ENCODE measurements around the gene ZNF678.
"Not testable (repeated sequence)": the region's sequence is repeated elsewhere in the genome, so short reads cannot be mapped to it uniquely, and the experiment has no call there.

ZNF678 gene

DNA sequence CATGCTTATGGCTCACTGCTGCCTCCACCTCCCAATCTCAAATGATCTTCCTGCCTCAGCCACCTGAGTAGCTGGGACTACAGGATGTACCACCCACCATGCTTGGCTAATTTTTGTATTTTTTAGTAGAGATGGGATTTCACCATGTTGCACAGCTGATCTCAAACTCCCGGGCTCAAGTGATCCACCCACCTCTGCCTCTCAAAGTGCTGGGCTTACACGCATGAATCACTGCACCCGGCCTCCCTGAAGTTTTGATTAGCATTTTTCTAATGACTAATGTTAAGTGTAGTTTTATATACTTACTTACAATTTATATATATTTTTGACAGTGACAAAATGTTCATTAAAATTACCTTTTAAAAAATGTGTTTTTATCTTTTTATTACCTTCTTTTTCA lies 41.1 kb downstream of the ZNF678 start:
- DNase-seq (ENCODE audit: low spot score) = no peak

DNA sequence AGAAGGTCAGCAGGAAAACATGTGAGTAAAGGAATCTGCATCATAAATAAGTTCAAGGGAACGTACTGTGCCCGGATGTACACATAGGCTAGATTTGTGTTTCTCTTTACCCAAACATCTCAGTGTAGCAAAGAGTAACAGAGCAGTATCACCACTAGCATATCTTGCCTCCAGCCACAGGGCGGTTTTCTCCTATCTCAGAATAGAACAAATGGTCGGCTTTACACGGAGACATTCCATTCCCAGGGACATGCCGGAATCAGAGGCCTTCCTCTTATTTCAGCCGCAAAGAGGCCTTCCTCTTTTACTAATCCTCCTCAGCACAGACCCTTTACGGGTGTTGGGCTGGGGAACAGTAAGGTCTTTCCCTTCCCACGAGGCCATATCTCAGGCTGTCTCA lies 42.9 kb downstream of the ZNF678 start:
- DNase-seq (ENCODE audit: low spot score) = not testable (repeated sequence)

DNA sequence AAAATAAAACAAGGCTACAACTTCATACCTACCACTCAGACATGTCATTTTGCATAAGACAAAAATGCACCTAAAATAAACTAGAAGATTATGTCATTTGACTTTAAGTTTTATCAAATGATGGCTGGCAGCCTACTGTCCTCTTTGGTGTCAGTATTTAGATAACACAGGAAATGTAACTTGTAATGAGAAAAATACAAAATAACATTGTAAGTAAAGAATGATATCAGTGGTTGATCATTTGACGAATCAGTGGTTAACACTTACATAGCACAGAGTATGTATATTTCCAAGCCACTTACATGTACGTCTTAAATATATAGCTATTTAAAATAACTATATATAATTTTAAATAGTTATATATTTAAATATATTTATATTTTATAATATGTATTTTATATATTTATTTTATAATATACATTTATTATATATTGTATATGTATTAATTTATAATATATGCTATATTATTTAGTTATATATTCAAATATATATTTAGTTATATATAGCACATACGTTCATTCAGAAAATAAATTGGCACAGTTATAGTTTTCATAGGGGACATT lies 44.1 kb downstream of the ZNF678 start:
- no peak for DNase-seq (ENCODE audit: low spot score)

DNA sequence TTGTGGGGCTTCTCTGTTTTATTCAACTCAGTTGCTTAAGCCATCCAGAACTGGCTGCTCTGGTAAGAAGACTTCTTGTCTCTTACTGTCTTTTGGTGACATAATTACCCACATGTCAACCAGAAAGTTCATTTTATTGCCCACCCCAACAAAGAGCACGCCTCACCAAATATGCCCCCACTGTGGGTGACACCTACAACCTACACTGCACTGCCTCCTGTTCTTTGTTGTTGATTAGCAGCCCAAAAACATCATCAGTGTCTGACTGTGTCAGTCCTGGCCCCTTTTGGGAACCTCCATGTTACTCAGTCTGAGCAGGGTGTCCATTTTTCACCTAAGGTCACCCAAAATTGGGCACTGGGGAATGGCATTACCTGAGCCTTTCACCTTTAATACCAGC lies 49.3 kb downstream of the ZNF678 start:
- no peak for DNase-seq (ENCODE audit: low spot score)

DNA sequence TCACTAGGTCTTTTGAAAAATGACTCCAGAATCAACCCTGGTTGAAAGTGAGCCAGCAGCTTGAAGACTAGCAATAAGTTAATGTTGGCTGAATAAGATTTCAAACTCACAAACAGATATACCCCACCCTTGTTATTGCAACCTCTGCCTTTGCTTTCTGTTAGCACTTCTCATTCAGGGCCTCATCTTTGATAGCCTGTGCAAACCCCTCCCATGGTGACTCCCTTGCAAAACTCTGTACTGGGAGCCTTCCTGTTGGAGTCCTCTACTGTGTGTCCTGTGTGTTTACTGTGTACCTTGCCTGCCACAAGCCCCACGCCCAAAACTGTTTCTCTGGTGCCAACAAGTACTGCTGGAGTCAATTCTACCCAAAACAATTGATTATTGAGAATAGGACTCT lies 50.2 kb downstream of the ZNF678 start:
- DNase-seq (ENCODE audit: low spot score) = no peak

DNA sequence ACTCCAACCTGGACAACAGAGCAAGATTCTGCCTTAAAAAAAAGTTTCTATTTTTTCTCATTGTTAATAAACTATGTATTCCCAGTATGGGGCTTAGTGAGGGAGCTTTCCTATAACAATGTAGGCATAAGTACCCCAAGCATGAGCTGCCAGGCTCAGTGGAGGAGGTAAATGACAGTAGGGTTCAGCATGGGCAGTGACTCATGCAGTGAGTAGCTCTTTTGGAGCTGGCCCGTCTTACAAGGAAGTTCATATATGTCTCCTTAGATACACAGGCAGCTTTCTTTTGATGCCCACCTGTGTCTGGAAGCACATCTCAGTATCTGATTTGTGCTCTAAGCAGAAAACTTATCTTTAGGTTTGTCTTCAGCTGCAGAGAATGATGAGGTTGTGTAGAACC lies 57.9 kb downstream of the ZNF678 start:
- no peak for DNase-seq (ENCODE audit: low spot score)

DNA sequence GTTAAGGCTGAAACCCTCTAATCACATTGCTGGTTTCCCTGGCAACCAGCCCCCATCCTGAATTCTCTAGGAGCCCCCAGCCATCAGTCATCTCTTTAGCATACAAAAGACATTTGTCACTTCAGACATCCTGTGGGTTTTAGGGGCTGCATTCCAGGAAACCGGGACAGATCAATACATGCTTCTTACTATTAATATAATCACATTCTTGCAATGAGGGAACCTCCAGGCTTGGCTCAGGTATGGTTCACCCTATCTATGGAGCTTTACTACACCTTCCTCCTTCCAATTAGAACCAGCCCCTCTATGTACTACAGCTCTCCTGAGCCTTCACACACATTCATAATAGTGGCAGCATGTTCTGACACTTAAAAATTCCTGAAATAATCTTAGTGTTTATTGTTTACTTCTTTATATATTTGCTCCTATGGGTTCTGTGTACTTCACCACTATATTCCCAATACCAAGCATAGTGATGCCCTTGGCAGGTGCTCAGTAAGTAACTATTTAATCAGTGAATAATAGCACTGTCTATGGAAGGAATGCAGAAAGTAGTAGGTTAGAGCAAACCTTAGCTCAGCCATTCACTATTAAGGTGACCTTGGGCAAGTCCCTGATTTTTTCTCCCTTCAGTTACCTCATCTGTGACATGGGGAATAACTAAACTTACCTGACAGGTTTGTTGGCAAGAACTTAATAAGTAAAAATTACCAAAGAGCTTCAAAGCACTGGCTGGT lies 59.6 kb downstream of the ZNF678 start:
- no peak for DNase-seq (ENCODE audit: low spot score)

DNA sequence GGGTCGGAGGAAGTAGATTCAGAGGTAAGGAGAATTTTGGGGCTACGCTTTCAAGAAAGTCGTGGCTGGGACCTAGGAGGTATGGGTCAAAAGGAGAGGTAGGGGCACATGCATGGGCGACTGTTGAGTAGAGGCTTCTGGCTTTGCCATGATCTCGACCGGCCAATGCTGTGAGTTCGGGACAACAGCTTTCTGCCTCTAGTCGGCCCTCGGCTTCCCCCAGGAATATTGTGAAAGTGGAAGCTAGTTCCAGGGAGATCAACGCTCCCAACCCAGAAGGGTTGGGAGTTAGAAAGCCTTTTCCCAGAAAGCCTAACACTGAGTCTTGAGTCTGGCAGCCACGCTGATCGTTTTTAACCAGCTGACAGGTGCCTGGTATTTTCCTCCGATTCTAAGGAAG lies 69.0 kb downstream of the ZNF678 start:
- no peak for DNase-seq (ENCODE audit: low spot score)

DNA sequence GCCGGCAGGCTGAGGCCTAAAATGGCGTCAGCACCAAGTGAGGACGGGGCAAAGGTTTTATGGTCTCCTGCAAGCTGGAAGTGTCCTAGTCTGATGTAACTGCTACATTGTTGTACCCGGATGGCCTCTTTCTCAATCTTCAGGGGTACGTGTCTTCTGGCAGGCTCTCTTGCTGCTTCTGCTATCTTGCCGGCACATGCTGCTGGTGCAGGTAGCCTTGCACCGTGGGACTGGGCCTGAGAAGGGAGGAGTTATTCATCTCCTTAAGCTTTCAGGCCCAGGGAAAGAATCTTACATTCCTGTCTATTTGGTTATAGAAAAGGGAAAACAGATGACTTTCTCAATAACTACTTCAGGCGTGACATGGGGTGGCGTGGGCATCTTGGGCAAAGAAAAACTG lies 72.2 kb downstream of the ZNF678 start:
- DNase-seq (ENCODE audit: low spot score) = no peak

DNA sequence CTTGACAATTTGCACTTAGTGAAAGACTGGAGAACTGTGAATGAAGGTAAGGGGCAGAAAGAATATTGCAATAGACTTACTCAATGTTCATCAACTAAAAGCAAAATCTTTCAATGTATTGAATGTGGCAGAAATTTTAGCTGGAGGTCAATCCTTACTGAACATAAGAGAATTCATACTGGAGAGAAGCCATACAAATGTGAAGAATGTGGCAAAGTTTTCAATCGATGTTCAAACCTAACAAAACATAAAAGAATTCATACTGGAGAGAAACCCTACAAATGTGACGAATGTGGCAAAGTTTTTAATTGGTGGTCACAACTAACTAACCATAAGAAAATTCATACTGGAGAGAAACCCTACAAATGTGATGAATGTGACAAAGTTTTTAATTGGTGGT lies 91.1 kb downstream of the ZNF678 start:
- no peak for DNase-seq (ENCODE audit: low spot score)

DNA sequence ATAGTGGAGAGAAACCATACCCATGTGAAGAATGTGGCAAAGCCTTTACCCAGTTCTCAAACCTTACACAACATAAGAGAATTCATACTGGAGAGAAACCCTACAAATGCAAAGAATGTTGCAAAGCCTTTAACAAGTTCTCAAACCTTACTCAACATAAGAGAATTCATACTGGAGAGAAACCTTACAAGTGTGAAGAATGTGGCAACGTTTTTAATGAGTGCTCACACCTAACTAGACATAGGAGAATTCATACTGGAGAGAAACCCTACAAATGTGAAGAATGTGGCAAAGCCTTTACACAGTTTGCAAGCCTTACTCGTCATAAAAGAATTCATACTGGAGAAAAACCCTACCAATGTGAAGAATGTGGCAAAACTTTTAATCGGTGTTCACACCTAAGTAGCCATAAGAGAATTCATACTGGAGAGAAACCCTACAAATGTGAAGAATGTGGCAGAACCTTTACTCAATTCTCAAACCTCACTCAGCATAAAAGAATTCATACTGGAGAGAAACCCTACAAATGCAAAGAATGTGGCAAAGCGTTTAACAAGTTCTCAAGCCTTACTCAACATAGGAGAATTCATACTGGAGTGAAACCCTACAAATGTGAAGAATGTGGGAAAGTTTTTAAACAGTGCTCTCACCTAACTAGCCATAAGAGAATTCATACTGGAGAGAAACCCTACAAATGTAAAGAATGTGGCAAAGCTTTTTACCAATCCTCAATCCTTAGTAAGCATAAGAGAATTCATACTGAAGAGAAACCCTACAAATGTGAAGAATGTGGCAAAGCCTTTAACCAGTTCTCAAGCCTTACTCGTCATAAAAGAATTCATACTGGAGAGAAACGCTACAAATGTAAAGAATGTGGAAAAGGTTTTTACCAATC lies 91.7 kb downstream of the ZNF678 start:
- DNase-seq (ENCODE audit: low spot score) = no peak

DNA sequence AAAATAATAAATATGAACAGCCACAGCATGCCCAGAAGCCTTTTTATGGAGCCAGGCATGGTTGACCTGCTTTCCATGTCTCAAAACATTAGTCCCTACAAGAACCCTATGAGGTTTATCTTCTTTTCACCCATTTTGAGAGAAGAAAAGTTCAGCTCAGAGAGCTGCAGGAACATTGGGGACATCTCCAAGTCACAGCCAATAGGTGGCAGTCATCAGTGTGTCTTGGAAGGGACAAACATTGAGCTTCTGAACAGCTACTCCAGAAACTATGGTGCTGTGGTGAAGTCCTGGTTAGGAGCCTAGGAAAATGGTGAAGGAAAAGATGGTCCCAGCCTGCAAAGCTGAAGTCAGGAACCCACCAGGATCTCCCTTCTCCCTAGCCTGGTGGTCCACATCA lies 98.1 kb downstream of the ZNF678 start:
- no peak for DNase-seq (ENCODE audit: low spot score)

DNA sequence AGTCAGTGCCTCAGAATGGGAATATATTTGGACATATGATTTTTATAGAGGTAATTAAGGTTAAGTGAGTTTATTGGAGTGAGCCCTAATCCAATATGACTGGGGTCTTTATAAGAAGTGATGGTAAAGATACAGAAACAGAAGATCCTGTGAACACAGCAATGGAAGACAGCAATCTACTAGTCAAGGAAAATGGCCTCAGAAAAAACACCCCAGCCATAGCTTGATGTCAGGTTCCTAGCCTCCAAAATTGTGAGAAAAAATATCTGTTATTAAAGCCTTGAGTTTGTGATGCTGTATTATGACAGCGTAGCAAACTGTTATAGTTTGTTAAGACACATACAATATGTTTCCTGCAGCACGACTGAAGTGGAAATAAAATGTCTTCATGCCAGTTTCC lies 99.6 kb downstream of the ZNF678 start:
- DNase-seq (ENCODE audit: low spot score) = no peak

DNA sequence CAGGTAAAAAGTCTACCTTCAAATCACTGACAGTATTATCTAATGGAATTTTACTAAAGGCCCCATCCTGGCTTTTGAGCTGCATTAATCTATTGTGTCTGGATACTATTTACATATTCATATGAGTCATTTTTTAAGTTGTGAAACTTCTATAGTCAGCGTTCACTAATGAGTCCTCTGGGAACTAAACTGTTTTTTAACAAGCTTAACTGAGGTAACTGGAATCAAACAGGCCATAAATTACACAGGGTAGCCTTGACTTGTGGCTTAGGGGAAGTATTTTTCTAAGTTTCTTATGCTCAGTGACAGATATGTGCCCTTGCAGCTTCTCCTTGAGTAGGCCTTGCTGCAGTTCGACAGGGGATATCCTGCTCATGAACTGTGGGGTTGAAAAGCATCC lies 102.9 kb downstream of the ZNF678 start:
- DNase-seq (ENCODE audit: low spot score) = peak; percentile 5

DNA sequence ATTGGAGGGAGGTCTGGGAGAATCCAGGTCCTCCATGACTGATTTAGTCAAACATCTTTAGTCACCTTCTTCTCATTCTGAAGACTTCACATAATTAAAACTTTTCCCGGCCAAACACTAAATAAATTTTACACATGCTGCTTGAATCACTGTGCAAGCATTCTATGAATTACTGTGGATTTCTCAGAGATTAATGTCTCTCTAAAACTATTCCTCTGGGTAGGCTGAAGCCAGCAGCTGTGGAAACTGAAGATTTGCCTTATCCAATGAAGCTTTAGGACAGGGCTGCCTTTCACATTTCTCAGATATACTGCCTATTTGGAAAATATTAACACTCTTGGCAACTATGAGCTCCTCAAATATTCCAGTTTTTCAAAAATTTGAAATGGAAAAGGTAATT lies 110.1 kb downstream of the ZNF678 start:
- no peak for DNase-seq (ENCODE audit: low spot score)

DNA sequence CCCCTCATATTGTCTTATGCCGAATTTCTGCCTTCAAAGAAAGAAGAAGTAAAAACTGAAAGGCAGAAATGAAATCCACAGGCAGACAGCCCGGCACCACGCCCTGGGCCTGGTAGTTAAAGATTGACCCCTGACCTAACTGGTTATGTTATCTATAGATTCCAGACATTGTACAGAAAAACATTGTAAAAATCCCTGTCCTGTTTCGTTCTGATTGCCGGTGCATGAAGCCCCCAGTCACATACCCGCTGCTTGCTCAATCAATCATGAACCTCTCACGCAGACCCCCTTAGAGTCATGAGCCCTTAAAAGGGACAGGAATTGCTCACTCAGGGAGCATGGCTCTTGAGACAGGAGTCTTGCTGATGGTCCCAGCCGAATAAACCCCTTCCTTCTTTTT lies 122.5 kb downstream of the ZNF678 start:
- no peak for DNase-seq (ENCODE audit: low spot score)

DNA sequence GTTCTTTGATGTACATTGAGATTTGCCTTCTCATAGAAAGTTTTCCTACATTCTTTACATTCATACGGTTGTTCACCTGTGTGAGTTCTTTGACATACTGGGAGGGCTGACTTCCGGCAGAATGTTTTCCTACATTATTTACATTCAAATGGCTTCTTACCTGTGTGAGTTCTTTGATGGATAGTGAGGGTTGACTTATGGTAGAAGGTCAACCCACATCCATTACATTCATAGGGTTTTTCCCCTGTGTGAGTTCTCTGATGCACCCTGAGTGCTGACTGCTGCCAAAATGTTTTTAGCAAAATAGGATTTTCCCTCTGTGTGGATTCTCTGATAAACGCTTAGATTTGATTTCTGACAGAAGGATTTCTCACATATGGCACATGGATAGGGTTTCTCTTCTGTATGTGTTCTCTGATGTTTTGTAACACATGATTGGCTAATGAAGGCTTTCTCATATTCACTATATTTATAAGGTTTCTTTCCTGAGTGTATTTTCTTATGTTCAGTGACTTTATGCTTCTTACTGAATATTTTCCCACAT lies 134.0 kb downstream of the ZNF678 start:
- no peak for DNase-seq (ENCODE audit: low spot score)

DNA sequence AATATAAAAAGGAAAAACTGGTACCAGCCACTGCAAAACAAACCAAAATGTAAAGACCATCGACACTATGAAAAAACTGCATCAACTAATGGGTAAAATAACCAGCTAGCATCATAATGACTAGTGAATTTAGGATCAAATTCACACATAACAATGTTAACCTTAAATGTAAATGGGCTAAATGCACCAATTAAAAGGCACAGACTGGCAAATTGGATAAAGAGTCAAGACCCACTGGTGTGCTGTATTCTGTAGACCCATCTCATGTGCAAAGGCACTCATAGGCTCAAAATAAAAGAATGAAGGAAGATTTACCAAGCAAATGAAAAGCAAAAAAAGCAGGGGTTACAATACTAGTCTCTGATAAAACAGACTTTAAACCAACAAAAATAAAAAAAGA lies 138.3 kb downstream of the ZNF678 start:
- DNase-seq (ENCODE audit: low spot score) = not testable (repeated sequence)

DNA sequence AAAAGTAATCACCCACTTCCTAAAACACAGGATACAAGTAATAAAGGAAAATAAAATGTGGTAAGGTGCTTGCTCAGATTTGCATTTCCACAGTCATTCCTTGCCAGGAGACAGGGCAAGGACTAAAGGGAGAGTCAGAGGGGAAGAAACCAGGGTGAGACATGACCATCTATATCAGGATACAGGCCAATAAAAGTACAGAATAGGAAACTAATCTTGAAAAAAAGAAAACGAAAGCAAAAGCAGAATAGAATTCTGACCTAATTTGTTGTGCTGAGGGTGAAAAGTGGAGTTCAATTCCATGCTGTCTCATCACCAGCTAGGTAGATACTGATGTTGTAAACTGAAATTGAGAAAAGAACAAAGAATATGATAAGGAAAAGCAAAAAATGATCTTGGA lies 144.5 kb downstream of the ZNF678 start:
- no peak for DNase-seq (ENCODE audit: low spot score)

DNA sequence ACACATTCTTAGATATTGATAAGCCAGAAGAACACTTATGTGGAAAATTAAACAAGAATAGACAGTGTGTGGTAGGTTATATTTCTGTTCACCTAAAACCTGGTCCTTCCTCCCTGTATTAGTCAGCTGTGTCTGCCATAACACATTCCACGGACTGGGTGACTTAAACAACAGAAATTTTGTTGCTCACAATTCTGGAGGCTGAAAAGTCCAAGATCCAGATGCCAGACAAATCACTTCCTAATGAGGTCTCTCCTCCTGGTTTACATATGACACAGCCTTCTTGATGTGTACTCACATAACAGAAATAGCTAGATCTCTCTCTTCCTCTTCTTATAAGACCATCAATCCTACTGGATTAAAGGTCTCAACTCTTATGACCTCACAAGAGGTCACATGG lies 146.1 kb downstream of the ZNF678 start:
- no peak for DNase-seq (ENCODE audit: low spot score)

DNA sequence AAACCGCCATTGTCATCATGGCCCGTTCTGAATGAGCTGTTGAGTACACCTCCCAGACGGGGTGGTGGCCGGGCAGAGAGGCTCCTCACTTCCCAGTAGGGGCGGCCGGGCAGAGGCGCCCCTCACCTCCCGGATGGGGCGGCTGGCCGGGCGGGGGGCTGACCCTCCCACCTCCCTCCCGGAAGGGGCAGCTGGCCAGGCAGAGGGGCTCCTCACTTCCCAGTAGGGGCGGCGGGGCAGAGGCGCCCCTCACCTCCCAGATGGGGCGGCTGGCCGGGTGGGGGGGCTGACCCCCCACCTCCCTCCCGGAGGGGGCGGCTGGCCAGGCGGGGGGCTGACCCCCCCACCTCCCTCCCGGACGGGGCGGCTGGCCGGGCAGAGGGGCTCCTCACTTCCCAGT lies 147.1 kb downstream of the ZNF678 start:
- not testable (repeated sequence) for DNase-seq (ENCODE audit: low spot score)

DNA sequence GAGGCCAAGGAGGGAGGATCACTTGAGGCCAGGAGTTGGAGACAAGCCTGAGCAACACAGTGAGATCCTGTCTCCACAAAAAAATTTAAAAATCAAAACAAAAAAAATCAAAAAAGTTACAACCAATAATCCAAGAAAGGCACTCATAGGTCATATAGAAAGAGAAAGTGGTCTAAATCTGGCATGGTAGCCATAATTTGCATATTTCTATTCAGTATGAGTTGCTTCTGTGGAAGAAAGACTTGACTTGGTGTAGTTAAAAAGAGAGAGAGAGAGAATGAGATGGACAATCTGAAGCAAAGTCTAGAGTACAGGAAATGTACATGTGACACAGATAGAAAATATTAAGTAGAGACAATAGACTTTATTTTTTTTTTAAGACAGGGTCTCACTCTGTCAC lies 149.3 kb downstream of the ZNF678 start:
- DNase-seq (ENCODE audit: low spot score) = no peak

DNA sequence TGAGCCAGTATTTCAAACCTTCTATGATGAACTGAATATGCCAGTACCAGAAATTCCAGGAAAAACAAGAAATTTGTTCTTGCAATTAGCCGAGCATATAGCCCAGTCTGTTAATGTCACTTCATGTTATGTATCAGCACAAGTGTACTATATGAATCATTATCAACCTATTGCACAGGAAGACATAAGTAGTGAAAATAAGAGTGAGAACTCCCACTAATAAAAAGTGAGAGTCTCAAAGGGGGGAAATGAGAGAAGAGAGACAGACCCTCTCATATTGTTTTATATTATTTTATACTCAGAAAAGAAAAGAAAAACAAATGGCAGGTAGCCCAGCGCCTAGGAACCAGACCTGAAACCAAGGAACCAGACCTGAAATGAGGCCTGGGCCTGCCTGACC lies 155.6 kb downstream of the ZNF678 start:
- no peak for DNase-seq (ENCODE audit: low spot score)
